D721Med (cell line): ENCODE results near the gene ASGR2.

Experiments used
- DNase-seq: peaks from one replicate; pipeline ENCODE4 v3.0.0; 2011; ENCODE audit warnings: low spot score; ENCODE audit not compliant: insufficient read length
- FAIRE-seq: peaks from 2 replicates; lab custom pipeline; 2011; peaks lifted over from hg19 to GRCh38; lab: Jason Lieb, UNC
- CTCF ChIP-seq: IDR thresholded peaks from 2 replicates; pipeline ENCODE4 v1.5.1; 2012; ENCODE audit warnings: mild to moderate bottlenecking, control low read depth; ENCODE audit not compliant: insufficient read depth; ENCODE audit errors: missing control alignments

The ASGR2 gene

GRCh38 chr17:7079581-7080455 is 34.8 kb downstream of the ASGR2 start, which contains the start of gene CLEC10A:
TSS of gene CLEC10A (minus strand) at chr17:7080251. CDS start at chr17:7078812, 1,439 bp downstream.
- FAIRE-seq (no peak), DNase-seq (no peak)
- no peak for TF ChIP-seq CTCF

- DNase-seq: no peak
These were observed 35.9 kb downstream of the ASGR2 start for GRCh38 chr17:7078711-7079110.

GRCh38 chr17:7077911-7078546 is 36.6 kb downstream of the ASGR2 start:
- DNase-seq (no peak), FAIRE-seq (no peak)
- no peak for TF ChIP-seq CTCF

More at GRCh38 chr17:7078711-7079110, 35.9 kb downstream of the ASGR2 start:
- no peak for FAIRE-seq
- no peak for TF ChIP-seq CTCF

- TF ChIP-seq CTCF: no peak
- FAIRE-seq (no peak), DNase-seq (no peak)
These were observed 39.7 kb downstream of the ASGR2 start for GRCh38 chr17:7074931-7075330.

- TF ChIP-seq CTCF: no peak
- FAIRE-seq: no peak
These were observed 42.2 kb downstream of the ASGR2 start for GRCh38 chr17:7072406-7072805.

GRCh38 chr17:7070712-7071111 is 43.9 kb downstream of the ASGR2 start:
- DNase-seq (no peak), FAIRE-seq (no peak)
- no peak for TF ChIP-seq CTCF

More at GRCh38 chr17:7072406-7072805, 42.2 kb downstream of the ASGR2 start:
- DNase-seq: no peak
